HEK293 (cell line): ENCODE results near the gene ARMCX2.

Experiments
- CTCF ChIA-PET: fragments of 350-600 bp; formaldehyde crosslinking; extraction: SDS; loops from one replicate; lab custom pipeline; 2021; ENCODE audit warnings: antibody characterized with exemption; lab: Yijun Ruan, JAX
- POLR2A ChIA-PET: fragments of 300-600 bp; formaldehyde crosslinking; extraction: SDS; loops from one replicate; lab custom pipeline; 2020; ENCODE audit warnings: antibody characterized with exemption, inconsistent platforms; lab: Yijun Ruan, JAX
- H3K27ac ChIP-seq: fragments of 200-500 bp; sonication (Bioruptor generic); 2 replicates; pipeline ENCODE4 v1.5.1; 2014; ENCODE audit warnings: low read depth, low read length, control low read depth, inconsistent platforms; ENCODE audit errors: extremely low read depth
- H3K36me3 ChIP-seq, 2 experiments: fragments of 200-500 bp in 1 of 2; sonication (Bioruptor generic) in 1 of 2; 1 replicate in 1 of 2; 2 replicates in 1 of 2; pipeline ENCODE4 v1.5.1; 2014 to 2017; ENCODE audit warnings: inconsistent platforms in 2 of 2, low read length in 2 of 2; ENCODE audit not compliant: control insufficient read depth in 2 of 2, insufficient read depth in 1 of 2
- H3K4me1 ChIP-seq: fragments of 200-500 bp; sonication (Bioruptor generic); 2 replicates; pipeline ENCODE4 v1.5.1; 2014; ENCODE audit warnings: mild to moderate bottlenecking, low read length, inconsistent platforms; ENCODE audit not compliant: control insufficient read depth, insufficient read depth
- H3K4me3 ChIP-seq: 2 replicates; pipeline ENCODE4 v1.5.1; 2011; ENCODE audit warnings: low read depth, mild to moderate bottlenecking, control low read depth, low read length, moderate library complexity
- H3K9me3 ChIP-seq: fragments of 200-500 bp; sonication (Bioruptor generic); 2 replicates; pipeline ENCODE4 v1.5.1; 2014; ENCODE audit warnings: low read depth, low read length, inconsistent platforms; ENCODE audit not compliant: control insufficient read depth, insufficient read depth
- ELK4 ChIP-seq: IDR thresholded peaks from 2 replicates; pipeline ENCODE4 v1.6.1; 2011; ENCODE audit warnings: mild to moderate bottlenecking, low read depth, low read length, borderline replicate concordance
- GLI2 ChIP-seq: fragments of 450-650 bp; formaldehyde crosslinking; IDR thresholded peaks from 2 replicates; pipeline ENCODE4; 2017; ENCODE audit warnings: missing biosample characterization, missing genetic modification characterization, low read depth, borderline replicate concordance
- KLF10 ChIP-seq: fragments of 450-650 bp; IDR thresholded peaks from 2 replicates; pipeline ENCODE4 v1.5.1; 2018; ENCODE audit warnings: missing biosample characterization, mild to moderate bottlenecking, missing genetic modification characterization
- KLF17 ChIP-seq: fragments of 450-650 bp; formaldehyde crosslinking; IDR thresholded peaks from 2 replicates; pipeline ENCODE4 v1.5.1; 2016; ENCODE audit warnings: missing biosample characterization, missing genetic modification characterization
- KLF8 ChIP-seq: fragments of 450-650 bp; formaldehyde crosslinking; IDR thresholded peaks from 2 replicates; pipeline ENCODE4 v1.5.1; 2016; ENCODE audit warnings: missing biosample characterization, missing genetic modification characterization
- PATZ1 ChIP-seq: fragments of 450-650 bp; formaldehyde crosslinking; IDR thresholded peaks from 2 replicates; pipeline ENCODE4 v1.5.1; 2016; ENCODE audit warnings: missing biosample characterization, missing genetic modification characterization
- PBX3 ChIP-seq: sonication (generic); formaldehyde crosslinking; IDR thresholded peaks from 2 replicates; pipeline ENCODE4 v1.8.1; 2022; ENCODE audit warnings: mild to moderate bottlenecking, moderate library complexity, missing genetic modification reagents
- PRDM2 ChIP-seq: fragments of 450-650 bp; formaldehyde crosslinking; IDR thresholded peaks from 2 replicates; pipeline ENCODE4 v1.5.1; 2016; ENCODE audit warnings: missing biosample characterization, missing genetic modification characterization, borderline replicate concordance
- SCRT1 ChIP-seq: fragments of 450-650 bp; formaldehyde crosslinking; IDR thresholded peaks from 2 replicates; pipeline ENCODE4 v1.5.1; 2016; ENCODE audit warnings: missing biosample characterization, missing genetic modification characterization, borderline replicate concordance
- WT1 ChIP-seq: fragments of 450-650 bp; formaldehyde crosslinking; IDR thresholded peaks from 2 replicates; pipeline ENCODE4 v1.5.1; 2016; ENCODE audit warnings: missing biosample characterization, missing genetic modification characterization
- ZBTB21 ChIP-seq: fragments of 450-650 bp; formaldehyde crosslinking; IDR thresholded peaks from 2 replicates; pipeline ENCODE4 v1.5.1; 2017; ENCODE audit warnings: missing biosample characterization, missing genetic modification characterization
- ZFP69B ChIP-seq: fragments of 450-650 bp; formaldehyde crosslinking; IDR thresholded peaks from 2 replicates; pipeline ENCODE4 v1.5.1; 2016; ENCODE audit warnings: missing biosample characterization, missing genetic modification characterization
- ZNF140 ChIP-seq: fragments of 450-650 bp; formaldehyde crosslinking; IDR thresholded peaks from 2 replicates; pipeline ENCODE4 v1.5.1; 2016; ENCODE audit warnings: missing biosample characterization, missing genetic modification characterization
- ZNF146 ChIP-seq: fragments of 450-650 bp; formaldehyde crosslinking; IDR thresholded peaks from 2 replicates; pipeline ENCODE4 v1.5.1; 2016; ENCODE audit warnings: missing biosample characterization, missing genetic modification characterization
- ZNF221 ChIP-seq: fragments of 450-650 bp; formaldehyde crosslinking; IDR thresholded peaks from 2 replicates; pipeline ENCODE4 v1.5.1; 2017; ENCODE audit warnings: missing biosample characterization, missing genetic modification characterization, borderline replicate concordance
- ZNF416 ChIP-seq: fragments of 450-650 bp; formaldehyde crosslinking; IDR thresholded peaks from 2 replicates; pipeline ENCODE4 v1.5.1; 2016; ENCODE audit warnings: missing biosample characterization, missing genetic modification characterization
- ZNF513 ChIP-seq: fragments of 450-650 bp; IDR thresholded peaks from 2 replicates; pipeline ENCODE4 v1.5.1; 2018; ENCODE audit warnings: missing biosample characterization, missing genetic modification characterization
- ZNF530 ChIP-seq: fragments of 450-650 bp; formaldehyde crosslinking; IDR thresholded peaks from 2 replicates; pipeline ENCODE4 v1.5.1; 2016; ENCODE audit warnings: low read depth, missing biosample characterization, missing genetic modification characterization
- ZNF626 ChIP-seq: fragments of 450-650 bp; sonication (Bioruptor Pico); formaldehyde crosslinking; IDR thresholded peaks from 2 replicates; pipeline ENCODE4 v1.5.1; 2018; ENCODE audit warnings: missing biosample characterization, missing genetic modification characterization, inconsistent platforms
- ZNF629 ChIP-seq: fragments of 450-650 bp; formaldehyde crosslinking; IDR thresholded peaks from 2 replicates; pipeline ENCODE4 v1.5.1; 2017; ENCODE audit warnings: missing biosample characterization, missing genetic modification characterization
- ZNF654 ChIP-seq: fragments of 450-650 bp; formaldehyde crosslinking; IDR thresholded peaks from 2 replicates; pipeline ENCODE4 v1.5.1; 2016; ENCODE audit warnings: low read depth, missing biosample characterization, missing genetic modification characterization
- ZNF747 ChIP-seq: fragments of 450-650 bp; formaldehyde crosslinking; IDR thresholded peaks from 2 replicates; pipeline ENCODE4 v1.5.1; 2016; ENCODE audit warnings: missing biosample characterization, missing genetic modification characterization
- ZNF76 ChIP-seq: fragments of 450-650 bp; formaldehyde crosslinking; IDR thresholded peaks from 2 replicates; pipeline ENCODE4; 2016; ENCODE audit warnings: low read depth, missing biosample characterization, missing genetic modification characterization, borderline replicate concordance
- ZNF830 ChIP-seq: fragments of 450-650 bp; IDR thresholded peaks from 2 replicates; pipeline ENCODE4 v1.5.0; 2018; ENCODE audit warnings: missing biosample characterization, missing genetic modification characterization, low read depth, mild to moderate bottlenecking, moderate library complexity

The ARMCX2 gene

GRCh38 chrX:101659601-101660063, at the start of gene ARMCX2:
Gene ARMCX2 (minus strand): TSS chrX:101659850. CDS start chrX:101657588, 2,262 bp downstream.
- no peaks in the 10 kb centered on the region for H3K9me3 ChIP-seq
- ChIA-PET POLR2A (interaction anchor here (0.6 kb wide), 1 partner anchor 53 kb away, joined by 5 read pairs; no protein-coding TSS in a partner anchor), CTCF (no interaction called here)
- H3K4me3 ChIP-seq = peak within 1 kb of the TSS; percentile 53
- no peaks in the 10 kb centered on the region for H3K36me3 ChIP-seq
- TF ChIP-seq ZNF629 (tag by site-specific recombination) (peak; percentile 25; the same call in 1 of the 2 replicates), PATZ1 (tag by site-specific recombination) (peak; percentile 28; the same call in 1 of the 2 replicates), PBX3 (CRISPR knock-in tag) (no peak), ZNF654 (tag by site-specific recombination) (no peak), ZNF513 (tag by site-specific recombination) (peak; percentile 57), ZNF530 (tag by site-specific recombination) (no peak), ZNF76 (tag by site-specific recombination) (peak; percentile 50; the same call in 1 of the 2 replicates), WT1 (tag by site-specific recombination) (no peak), ELK4 (no peak), GLI2 (tag by site-specific recombination) (no peak), KLF17 (tag by site-specific recombination) (no peak), ZFP69B (no peak), ZNF830 (tag by site-specific recombination) (no peak), KLF8 (tag by site-specific recombination) (no peak), PRDM2 (tag by site-specific recombination) (no peak), ZNF221 (no peak), ZNF626 (tag by site-specific recombination) (no peak), ZNF747 (tag by site-specific recombination) (no peak), KLF10 (tag by site-specific recombination) (no peak), SCRT1 (tag by site-specific recombination) (no peak), ZNF140 (tag by site-specific recombination) (no peak), ZNF146 (no peak), ZNF416 (tag by site-specific recombination) (no peak), ZBTB21 (tag by site-specific recombination) (peak; percentile 47; the same call in 1 of the 2 replicates)
- H3K27ac ChIP-seq = peak within 1 kb of the TSS; percentile 80; the same call in 1 of the 2 replicates
- peaks cover 3% of the 10 kb centered on the region; the same call in 1 of the 2 replicates for H3K4me1 ChIP-seq
